Tibial nerve (tissue), 4 donors: ENCODE measurements around the gene CENPO. TPM values are rescaled to one million over a fixed set of nuclear protein-coding genes. Genes with fewer than 3 reads are reported as not detected.

Experiments used
- DNase-seq, 2 donors: peaks; one replicate each; pipeline ENCODE4 v3.0.0-alpha.2; 2019; ENCODE audit warnings: low spot score in 2 of 2
- H3K27ac ChIP-seq, 4 donors: fragments of 200-600 bp; sonication (generic) in 3 of 4; one replicate each; pipeline ENCODE4 v1.5.1; 2017 to 2019; ENCODE audit warnings: mild to moderate bottlenecking in 1 of 4
- H3K27me3 ChIP-seq, 2 donors: fragments of 200-600 bp; sonication (generic) in 1 of 2; one replicate each; pipeline versions ENCODE4 v1.5.1 to v1.6.0; 2017 to 2019
- H3K36me3 ChIP-seq, 3 donors: fragments of 200-600 bp; sonication (generic); one replicate each; pipeline ENCODE4 v1.5.1; 2018 to 2019
- H3K4me1 ChIP-seq, 4 donors: fragments of 200-600 bp; sonication (generic) in 3 of 4; one replicate each; pipeline ENCODE4 v1.5.1; 2017 to 2019
- H3K4me3 ChIP-seq, 4 donors: fragments of 200-600 bp; sonication (generic) in 3 of 4; one replicate each; pipeline ENCODE4 v1.5.1; 2017 to 2019; ENCODE audit warnings: mild to moderate bottlenecking in 1 of 4, moderate library complexity in 1 of 4
- H3K9me3 ChIP-seq, 4 donors: fragments of 200-600 bp; sonication (generic) in 3 of 4; one replicate each; pipeline ENCODE4 v1.5.1; 2017 to 2019
- EP300 ChIP-seq, 2 donors: sonication (generic); formaldehyde crosslinking; IDR thresholded peaks; one replicate each; pipeline ENCODE4 v1.6.1; 2017; ENCODE audit warnings: antibody characterized with exemption in 2 of 2, mild to moderate bottlenecking in 1 of 2
- POLR2A ChIP-seq, 2 donors: fragments of 450-650 bp; IDR thresholded peaks; one replicate each; pipeline ENCODE4 v1.6.1; 2017; ENCODE audit warnings: antibody characterized with exemption in 2 of 2, mild to moderate bottlenecking in 2 of 2, moderate library complexity in 2 of 2
- WGBS, 2 donors: methylation state at CpG; one replicate each; pipeline ENCODE4 v1.1.5; 2018; 5-methylcytosine and 5-hydroxymethylcytosine counted together
- total RNA-seq, 4 donors: library from RNA; depleted of rRNA; stranded (reverse); fragments of >200 nt; gene quantifications; one replicate each; pipeline ENCODE4 v1.1.0, GENCODE V29; 2016
- TF ChIP-seq, protein P1 (sequence below), 5 experiments: fragments of 200-600 bp in 3 of 5; fragments of 450-650 bp in 2 of 5; sonication (generic) in 3 of 5; IDR thresholded peaks; one replicate each; pipeline ENCODE4 v1.5.1; 2016 to 2019; ENCODE audit warnings: antibody characterized with exemption in 5 of 5, mild to moderate bottlenecking in 3 of 5, moderate library complexity in 2 of 5

CENPO gene
- total RNA-seq, 4 donors from 2014 or later, result 2.4 to 3.6 (median 2.7) TPM

DNA sequence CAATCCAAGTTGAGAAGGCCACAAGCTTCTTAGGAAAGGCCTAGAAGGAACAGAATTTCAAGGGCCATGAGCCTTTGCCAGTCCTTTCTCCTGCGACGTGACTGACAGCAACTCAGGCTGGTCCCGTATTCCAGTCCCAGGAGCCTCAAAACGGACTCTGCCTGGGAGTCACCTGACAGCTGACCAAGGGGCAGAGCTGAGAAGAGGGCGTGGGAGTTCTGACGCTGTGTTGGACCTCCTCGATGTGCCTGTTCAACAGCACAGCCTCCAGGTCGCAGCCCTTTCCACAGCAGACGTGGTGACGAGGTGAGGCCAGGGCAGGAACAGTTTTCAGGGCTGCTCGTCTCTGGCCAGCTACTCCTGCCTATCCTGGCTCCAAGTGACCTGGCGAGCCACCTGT, 37.6 kb downstream of the CENPO start:
- no peak for DNase-seq
- H3K27me3 ChIP-seq, result no peaks in the 10 kb centered on the region
- whole genome bisulfite sequencing, 2 donors, result 79 to 92% methylated on average over 11 to 12 of the region's 12 CpGs

DNA sequence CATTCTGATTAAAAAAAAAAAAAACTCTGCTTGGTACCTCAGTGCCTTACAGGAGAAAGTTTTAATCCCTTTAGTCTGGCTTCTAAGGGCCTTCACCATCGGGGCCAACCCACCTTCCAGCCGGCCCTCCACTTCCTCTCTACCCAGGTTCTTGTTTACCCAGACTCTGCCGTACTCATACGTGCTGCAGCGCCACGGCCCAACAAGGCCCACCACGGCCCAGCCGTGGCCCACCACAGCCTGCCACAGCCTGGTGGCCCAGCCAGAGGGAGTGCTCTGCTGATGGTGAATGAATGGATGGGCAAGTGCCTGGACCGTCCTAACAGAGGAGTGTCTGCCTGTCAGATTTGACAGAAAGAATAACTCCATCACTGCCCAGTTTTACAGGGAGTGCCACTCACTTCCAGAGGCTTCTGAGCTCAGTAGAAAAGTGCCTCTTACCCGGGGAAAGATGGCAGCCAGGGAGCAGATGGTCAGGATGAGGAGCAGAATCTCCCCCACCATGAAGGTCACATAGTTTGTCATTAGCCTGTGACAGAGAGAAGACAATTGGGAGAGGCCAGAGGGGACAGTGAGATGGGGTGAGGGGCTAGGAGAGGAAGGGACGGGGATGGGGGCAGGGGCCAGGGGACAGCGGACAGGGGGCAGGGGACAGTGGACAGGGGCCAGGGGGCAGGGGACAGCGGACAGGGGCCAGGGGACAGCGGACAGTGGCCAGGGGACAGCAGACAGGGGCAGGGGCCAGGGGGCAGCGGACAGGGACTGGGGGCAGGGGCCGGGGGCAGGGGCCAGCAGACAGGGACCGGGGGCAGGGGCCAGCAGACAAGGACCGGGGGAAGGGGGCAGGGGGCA, 38.2 kb downstream of the CENPO start:
- H3K27ac ChIP-seq, result peak overlapping the region in 1 of 4 donors; percentile 26
- no peak for TF ChIP-seq POLR2A (IDR thresholded peaks at IDR 0.05)
- no peak for TF ChIP-seq EP300 (IDR thresholded peaks at IDR 0.05)
- TF ChIP-seq, protein P1, sequence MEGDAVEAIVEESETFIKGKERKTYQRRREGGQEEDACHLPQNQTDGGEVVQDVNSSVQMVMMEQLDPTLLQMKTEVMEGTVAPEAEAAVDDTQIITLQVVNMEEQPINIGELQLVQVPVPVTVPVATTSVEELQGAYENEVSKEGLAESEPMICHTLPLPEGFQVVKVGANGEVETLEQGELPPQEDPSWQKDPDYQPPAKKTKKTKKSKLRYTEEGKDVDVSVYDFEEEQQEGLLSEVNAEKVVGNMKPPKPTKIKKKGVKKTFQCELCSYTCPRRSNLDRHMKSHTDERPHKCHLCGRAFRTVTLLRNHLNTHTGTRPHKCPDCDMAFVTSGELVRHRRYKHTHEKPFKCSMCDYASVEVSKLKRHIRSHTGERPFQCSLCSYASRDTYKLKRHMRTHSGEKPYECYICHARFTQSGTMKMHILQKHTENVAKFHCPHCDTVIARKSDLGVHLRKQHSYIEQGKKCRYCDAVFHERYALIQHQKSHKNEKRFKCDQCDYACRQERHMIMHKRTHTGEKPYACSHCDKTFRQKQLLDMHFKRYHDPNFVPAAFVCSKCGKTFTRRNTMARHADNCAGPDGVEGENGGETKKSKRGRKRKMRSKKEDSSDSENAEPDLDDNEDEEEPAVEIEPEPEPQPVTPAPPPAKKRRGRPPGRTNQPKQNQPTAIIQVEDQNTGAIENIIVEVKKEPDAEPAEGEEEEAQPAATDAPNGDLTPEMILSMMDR (IDR thresholded peaks at IDR 0.05), result no peak
- 77 to 83% methylated on average over 13 of the region's 18 CpGs for WGBS, 2 donors
- no peaks in the 10 kb centered on the region for H3K9me3 ChIP-seq
- H3K4me1 ChIP-seq, result peaks cover 0 to 18% (median 2%) of the 10 kb centered on the region in 4 donors
- no peak overlapping the region for H3K4me3 ChIP-seq
- no peak for DNase-seq
- H3K27me3 ChIP-seq, result no peaks in the 10 kb centered on the region
- H3K36me3 ChIP-seq, result peaks cover 3 to 74% (median 12%) of the 10 kb centered on the region in 3 donors

More for the DNA sequence above, 37.6 kb downstream of the CENPO start:
- H3K4me1 ChIP-seq, result peaks cover 0 to 18% (median 2%) of the 10 kb centered on the region in 4 donors
- H3K4me3 ChIP-seq, result no peak overlapping the region
- no peaks in the 10 kb centered on the region for H3K9me3 ChIP-seq
- H3K27ac ChIP-seq, result peak overlapping the region in 2 of 4 donors; percentile 12 to 26
- TF ChIP-seq, protein P1 (IDR thresholded peaks at IDR 0.05), result no peak
- TF ChIP-seq EP300 (IDR thresholded peaks at IDR 0.05) (no peak), POLR2A (IDR thresholded peaks at IDR 0.05) (no peak)
- H3K36me3 ChIP-seq, result peaks cover 3 to 73% (median 12%) of the 10 kb centered on the region in 3 donors

DNA sequence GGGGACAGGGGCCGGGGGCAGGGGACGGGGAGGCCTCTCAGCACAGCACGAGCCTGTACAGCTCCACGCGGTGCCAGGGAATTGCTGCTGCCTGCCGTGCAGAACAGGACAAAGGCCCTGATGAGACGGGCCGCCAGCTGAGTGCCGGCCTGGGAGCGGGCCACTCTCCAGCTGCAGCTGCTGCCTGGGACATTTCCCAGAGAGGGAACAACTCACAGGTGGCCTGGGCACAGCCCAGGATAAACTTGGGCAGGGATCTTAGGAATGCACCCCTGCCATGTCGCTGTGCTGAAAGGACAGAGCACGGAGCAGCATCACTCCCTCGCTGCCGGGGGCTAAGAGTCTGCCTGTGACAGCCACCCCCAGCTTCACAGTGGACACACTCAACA, 38.8 kb downstream of the CENPO start:
- WGBS, 2 donors, result 33 to 67% methylated on average over 2 to 14 of the region's 14 CpGs

DNA sequence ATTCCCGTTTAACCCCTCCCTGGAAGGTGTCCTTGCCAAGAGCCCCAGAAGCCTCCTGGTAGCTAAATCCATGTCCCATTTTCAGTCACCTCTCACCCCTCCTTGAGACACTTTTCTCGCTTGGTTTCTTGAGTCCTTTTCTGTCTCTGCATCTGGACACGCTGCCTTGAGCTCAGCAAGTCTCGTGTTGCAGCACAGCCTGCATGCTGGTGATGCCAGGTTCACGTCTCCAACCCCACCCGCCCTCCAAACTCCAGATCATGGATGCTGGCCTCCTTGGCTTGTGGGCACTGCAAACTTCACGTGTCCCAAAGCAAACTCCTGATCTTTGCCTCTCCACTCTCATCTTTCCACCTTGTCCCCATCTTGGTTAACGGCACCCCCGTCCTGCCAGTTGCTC, 39.3 kb downstream of the CENPO start:
- Histone ChIP-seq H3K27me3 (no peaks in the 10 kb centered on the region), H3K4me1 (peaks cover 0 to 11% (median under 1%) of the 10 kb centered on the region in 4 donors), H3K27ac (no peak overlapping the region), H3K9me3 (no peaks in the 10 kb centered on the region), H3K36me3 (peaks cover 3 to 77% (median 12%) of the 10 kb centered on the region in 3 donors), H3K4me3 (no peak overlapping the region)
- no peak for TF ChIP-seq POLR2A (IDR thresholded peaks at IDR 0.05)
- TF ChIP-seq, protein P1 (IDR thresholded peaks at IDR 0.05), result no peak
- TF ChIP-seq EP300 (IDR thresholded peaks at IDR 0.05), result no peak
- 75 to 79% methylated on average over 9 of the region's 9 CpGs for WGBS, 2 donors
- no peak for DNase-seq

More for the DNA sequence above, 38.8 kb downstream of the CENPO start:
- DNase-seq, result no peak
- Histone ChIP-seq H3K9me3 (no peaks in the 10 kb centered on the region), H3K36me3 (peaks cover 3 to 77% (median 12%) of the 10 kb centered on the region in 3 donors), H3K27me3 (no peaks in the 10 kb centered on the region), H3K4me1 (peaks cover 0 to 16% (median 2%) of the 10 kb centered on the region in 4 donors), H3K27ac (no peak overlapping the region), H3K4me3 (no peak overlapping the region)
- TF ChIP-seq POLR2A (IDR thresholded peaks at IDR 0.05) (no peak), EP300 (IDR thresholded peaks at IDR 0.05) (no peak)
- TF ChIP-seq, protein P1 (IDR thresholded peaks at IDR 0.05), result no peak
